ENCODE data around the gene DBN1. TPM values are rescaled to one million over a fixed set of nuclear protein-coding genes. Genes with fewer than 3 reads are reported as not detected.

Gene DBN1
- total and polyA plus RNA-seq, 2 donors (not counting 1 experiment from before 2014, with no cell fraction given): 1.4 to 1.9 TPM

DNA sequence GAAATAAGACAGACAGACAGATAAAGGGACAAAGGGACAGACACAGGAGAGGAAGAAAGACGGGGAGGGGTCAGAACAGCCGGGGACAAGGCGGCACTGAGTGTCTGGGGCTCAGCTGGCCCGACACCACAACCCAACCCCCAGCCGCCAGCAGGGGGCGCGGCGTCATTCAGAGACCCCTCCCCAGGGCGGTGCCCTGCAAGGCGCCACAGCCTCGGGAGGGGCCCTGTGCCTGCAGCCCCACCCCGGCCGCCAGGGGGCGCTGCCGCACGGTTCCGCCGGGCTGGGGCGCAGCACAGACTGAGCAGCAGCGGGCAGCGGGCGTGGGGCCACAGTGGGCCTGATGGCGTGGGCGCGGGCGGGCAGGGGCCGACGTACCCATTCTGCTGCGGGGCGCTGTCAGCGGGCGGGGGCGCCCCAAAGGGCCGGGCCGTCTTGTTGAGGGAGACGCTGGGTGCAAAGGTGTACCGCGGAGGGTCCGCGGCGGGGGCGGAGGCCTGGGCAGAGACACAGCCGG is 18.1 kb upstream of the DBN1 start:
- POLR2A ChIA-PET: no interaction called here
- Histone ChIP-seq H2AFZ (ENCODE audit: insufficient read depth, low read depth, low read length, poor library complexity, severe bottlenecking) (no peak overlapping the region), H3K4me3 (ENCODE audit: control extremely low read depth in 1 of 5, extremely low read depth in 1 of 5, insufficient read depth in 1 of 5, low read depth in 2 of 5, low read length in 4 of 5) (no peak overlapping the region), H3K9me3 (ENCODE audit: control extremely low read depth in 1 of 3, control insufficient read depth in 2 of 3, insufficient read depth in 1 of 3, low read length in 2 of 3) (no peaks in the 10 kb centered on the region), H3K9ac (ENCODE audit: low read length) (no peak overlapping the region), H3K79me2 (ENCODE audit: control insufficient read depth, insufficient read depth, low read length) (peaks cover 3% of the 10 kb centered on the region), H3K4me1 (ENCODE audit: control insufficient read depth in 2 of 2, insufficient read depth in 2 of 2, low read length in 2 of 2) (peaks cover 28 to 32% of the 10 kb centered on the region in 2 donors), H3K27me3 (replicated peaks in 1 of 4; ENCODE audit: control extremely low read depth in 1 of 4, control insufficient read depth in 3 of 4, insufficient read depth in 4 of 4, low read length in 3 of 4) (no peaks in the 10 kb centered on the region), H3K36me3 (replicated peaks in 1 of 2; ENCODE audit: control extremely low read depth in 1 of 2, control insufficient read depth in 1 of 2, extremely low read depth in 1 of 2, insufficient read depth in 2 of 2, low read length in 1 of 2) (peaks cover 0 to 8% of the 10 kb centered on the region in 2 experiments), H3K27ac (ENCODE audit: low read length in 2 of 2) (no peak overlapping the region), H3K4me2 (replicated peaks; ENCODE audit: low read depth, low read length, poor library complexity, severe bottlenecking) (no peak overlapping the region), H4K20me1 (ENCODE audit: control insufficient read depth, insufficient read depth, low read length, poor library complexity, severe bottlenecking) (peaks cover 8% of the 10 kb centered on the region)
- no peak for TF ChIP-seq EZH2 (IDR thresholded peaks at IDR 0.05; ENCODE audit: borderline replicate concordance, insufficient read depth, low read depth, low read length, poor library complexity, severe bottlenecking)
- TF ChIP-seq, protein P1, sequence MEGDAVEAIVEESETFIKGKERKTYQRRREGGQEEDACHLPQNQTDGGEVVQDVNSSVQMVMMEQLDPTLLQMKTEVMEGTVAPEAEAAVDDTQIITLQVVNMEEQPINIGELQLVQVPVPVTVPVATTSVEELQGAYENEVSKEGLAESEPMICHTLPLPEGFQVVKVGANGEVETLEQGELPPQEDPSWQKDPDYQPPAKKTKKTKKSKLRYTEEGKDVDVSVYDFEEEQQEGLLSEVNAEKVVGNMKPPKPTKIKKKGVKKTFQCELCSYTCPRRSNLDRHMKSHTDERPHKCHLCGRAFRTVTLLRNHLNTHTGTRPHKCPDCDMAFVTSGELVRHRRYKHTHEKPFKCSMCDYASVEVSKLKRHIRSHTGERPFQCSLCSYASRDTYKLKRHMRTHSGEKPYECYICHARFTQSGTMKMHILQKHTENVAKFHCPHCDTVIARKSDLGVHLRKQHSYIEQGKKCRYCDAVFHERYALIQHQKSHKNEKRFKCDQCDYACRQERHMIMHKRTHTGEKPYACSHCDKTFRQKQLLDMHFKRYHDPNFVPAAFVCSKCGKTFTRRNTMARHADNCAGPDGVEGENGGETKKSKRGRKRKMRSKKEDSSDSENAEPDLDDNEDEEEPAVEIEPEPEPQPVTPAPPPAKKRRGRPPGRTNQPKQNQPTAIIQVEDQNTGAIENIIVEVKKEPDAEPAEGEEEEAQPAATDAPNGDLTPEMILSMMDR (IDR thresholded peaks at IDR 0.05): peak; percentile 47
- no peak for DNase-seq
- Mint-ChIP-seq H3K4me1 (peaks cover 37% of the 10 kb centered on the region), H3K4me3 (no peak overlapping the region), H3K27ac (no peak overlapping the region), H3K9me3 (ENCODE audit: insufficient read depth) (no peaks in the 10 kb centered on the region), H3K27me3 (no peaks in the 10 kb centered on the region)
- no peak for ATAC-seq (ENCODE audit: low read depth)
- CTCF ChIA-PET: interaction anchor here (1.7 to 2.4 kb wide), 2 partner anchors 10 to 16 kb away, joined by 4 to 9 read pairs; no protein-coding TSS in a partner anchor
- 87% methylated on average over 32 of the region's 43 CpGs for WGBS (ENCODE audit: insufficient coverage)
- intact Hi-C loops (cut with micrococcal nuclease): no loop called here

DNA sequence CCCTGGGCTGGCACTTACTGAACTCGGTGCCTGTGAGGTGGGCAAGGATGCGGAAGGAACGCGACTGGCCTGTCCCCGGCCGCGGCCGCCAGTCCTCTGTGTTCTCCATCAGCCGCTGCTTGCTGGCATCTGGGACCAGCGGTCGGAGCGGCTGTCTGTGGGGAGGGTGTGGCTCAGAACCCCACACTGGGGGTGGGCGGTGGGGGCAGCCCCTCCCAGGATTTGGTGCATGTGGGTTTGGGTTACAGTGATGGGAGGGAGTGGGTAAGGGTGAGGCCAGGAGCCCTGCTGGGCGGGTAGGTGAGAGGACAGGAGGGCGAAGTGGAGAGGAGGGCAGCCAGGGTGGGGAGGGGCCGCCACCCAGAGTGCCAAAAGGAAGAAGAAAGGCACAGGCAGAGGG is 17.6 kb upstream of the DBN1 start:
- Histone ChIP-seq H3K36me3 (replicated peaks in 1 of 2; ENCODE audit: control extremely low read depth in 1 of 2, control insufficient read depth in 1 of 2, extremely low read depth in 1 of 2, insufficient read depth in 2 of 2, low read length in 1 of 2) (peaks cover 0 to 8% of the 10 kb centered on the region in 2 experiments), H3K9ac (ENCODE audit: low read length) (no peak overlapping the region), H2AFZ (ENCODE audit: insufficient read depth, low read depth, low read length, poor library complexity, severe bottlenecking) (no peak overlapping the region), H3K4me1 (ENCODE audit: control insufficient read depth in 2 of 2, insufficient read depth in 2 of 2, low read length in 2 of 2) (peaks cover 23 to 27% of the 10 kb centered on the region in 2 donors), H4K20me1 (ENCODE audit: control insufficient read depth, insufficient read depth, low read length, poor library complexity, severe bottlenecking) (peaks cover 3% of the 10 kb centered on the region), H3K27ac (ENCODE audit: low read length in 2 of 2) (no peak overlapping the region), H3K9me3 (ENCODE audit: control extremely low read depth in 1 of 3, control insufficient read depth in 2 of 3, insufficient read depth in 1 of 3, low read length in 2 of 3) (no peaks in the 10 kb centered on the region), H3K27me3 (replicated peaks in 1 of 4; ENCODE audit: control extremely low read depth in 1 of 4, control insufficient read depth in 3 of 4, insufficient read depth in 4 of 4, low read length in 3 of 4) (no peaks in the 10 kb centered on the region), H3K4me3 (ENCODE audit: control extremely low read depth in 1 of 5, extremely low read depth in 1 of 5, insufficient read depth in 1 of 5, low read depth in 2 of 5, low read length in 4 of 5) (no peak overlapping the region), H3K4me2 (replicated peaks; ENCODE audit: low read depth, low read length, poor library complexity, severe bottlenecking) (no peak overlapping the region), H3K79me2 (ENCODE audit: control insufficient read depth, insufficient read depth, low read length) (peaks cover 3% of the 10 kb centered on the region)
- no peak for TF ChIP-seq EZH2 (IDR thresholded peaks at IDR 0.05; ENCODE audit: borderline replicate concordance, insufficient read depth, low read depth, low read length, poor library complexity, severe bottlenecking)
- TF ChIP-seq, protein P1 (IDR thresholded peaks at IDR 0.05): no peak
- H3K4me1 Mint-ChIP-seq: peaks cover 32% of the 10 kb centered on the region
- no peaks in the 10 kb centered on the region for H3K27me3 Mint-ChIP-seq
- H3K4me3 Mint-ChIP-seq: no peak overlapping the region
- ChIA-PET POLR2A (no interaction called here), CTCF (interaction anchor here (1.5 kb wide), 1 partner anchor 34 kb away, joined by 5 read pairs; no protein-coding TSS in a partner anchor)
- DNase-seq (no peak), ATAC-seq (ENCODE audit: low read depth) (no peak)
- H3K9me3 Mint-ChIP-seq (ENCODE audit: insufficient read depth): no peaks in the 10 kb centered on the region
- intact Hi-C loops (cut with micrococcal nuclease): no loop called here
- WGBS (ENCODE audit: insufficient coverage): 97% methylated on average over 16 of the region's 16 CpGs
- no peak overlapping the region for H3K27ac Mint-ChIP-seq

All from B cell (primary cell).